Lung (tissue), 12 donors: Measurements from ENCODE around the gene AEN. TPM values are rescaled to one million over a fixed set of nuclear protein-coding genes. Genes with fewer than 3 reads are reported as not detected.

Experiments used
- ATAC-seq: fragments of 200-7000 bp; cut with Tn5 transposase; one replicate; pipeline ENCODE4 v1.9.1; 2020; ENCODE audit warnings: moderate number of reproducible peaks; ENCODE audit not compliant: insufficient read depth, low FRiP score
- DNase-seq, 3 donors: peaks; one replicate each; pipeline ENCODE4 v3.0.0-alpha.2; 2013 to 2017
- H3K27ac ChIP-seq, 2 donors: one replicate each; pipeline ENCODE4 v1.5.1; 2013; ENCODE audit warnings: mild to moderate bottlenecking in 2 of 2, moderate library complexity in 2 of 2, control low read depth in 1 of 2, inconsistent platforms in 1 of 2, low read depth in 1 of 2, low read length in 1 of 2
- H3K27me3 ChIP-seq, 3 donors: one replicate each; pipeline ENCODE4 v1.5.1; 2013; ENCODE audit warnings: low read length in 2 of 3; ENCODE audit not compliant: control insufficient read depth in 3 of 3, insufficient read depth in 3 of 3
- H3K36me3 ChIP-seq, 4 donors: one replicate each; pipeline ENCODE4 v1.5.1; 2013; ENCODE audit warnings: low read length in 4 of 4, mild to moderate bottlenecking in 1 of 4, moderate library complexity in 1 of 4; ENCODE audit not compliant: control insufficient read depth in 4 of 4, insufficient read depth in 4 of 4
- H3K4me1 ChIP-seq, 5 donors: one replicate each; pipeline ENCODE4 v1.5.1; 2013; ENCODE audit warnings: low read length in 5 of 5, mild to moderate bottlenecking in 2 of 5, moderate library complexity in 1 of 5; ENCODE audit not compliant: control insufficient read depth in 5 of 5, insufficient read depth in 5 of 5
- H3K4me3 ChIP-seq: one replicate; pipeline ENCODE4 v1.5.1; 2013; ENCODE audit warnings: mild to moderate bottlenecking, control low read depth, moderate library complexity
- H3K9ac ChIP-seq, 2 donors: one replicate each; pipeline ENCODE4 v1.5.1; 2013; ENCODE audit warnings: low read length in 2 of 2, control low read depth in 1 of 2; ENCODE audit not compliant: insufficient read depth in 1 of 2
- H3K9me3 ChIP-seq, 4 donors: one replicate each; pipeline ENCODE4 v1.5.1; 2013; ENCODE audit warnings: low read length in 3 of 4, mild to moderate bottlenecking in 1 of 4, moderate library complexity in 1 of 4; ENCODE audit not compliant: control insufficient read depth in 4 of 4, insufficient read depth in 3 of 4
- WGBS, 2 donors: extraction: QIAGEN DNeasy Blood & Tissue Kit; methylation state at CpG; one replicate each; pipeline ENCODE4 v1.1.7; 2013; 5-methylcytosine and 5-hydroxymethylcytosine counted together
- polyA plus RNA-seq, 2 donors: library from polyadenylated mRNA; stranded (reverse); fragments of 200-250 nt; gene quantifications; one replicate each; pipeline ENCODE4 v1.2.1, GENCODE V29; 2013
- total RNA-seq, 2 donors: library from RNA; depleted of rRNA in 1 of 2; stranded (reverse); fragments of >200 nt in 1 of 2; gene quantifications; one replicate each; pipeline ENCODE4 v1.2.1, GENCODE V29; 2014 to 2021
- TF ChIP-seq, protein P1 (sequence below): IDR thresholded peaks from 2 replicates; pipeline ENCODE4 v1.5.1; 2012; ENCODE audit warnings: mild to moderate bottlenecking; ENCODE audit errors: control extremely low read depth, extremely low read depth
- donor health status: control.
- donor health status: control.
- donor health status: Bipolar disorder and iron deficiency.
- donor health status: healthy.
- donor health status: DM: yes; HTN: yes; CAD: no.

Gene AEN
- total and polyA plus RNA-seq, 4 donors = 4.2 to 15.4 (median 13.4) TPM

DNA sequence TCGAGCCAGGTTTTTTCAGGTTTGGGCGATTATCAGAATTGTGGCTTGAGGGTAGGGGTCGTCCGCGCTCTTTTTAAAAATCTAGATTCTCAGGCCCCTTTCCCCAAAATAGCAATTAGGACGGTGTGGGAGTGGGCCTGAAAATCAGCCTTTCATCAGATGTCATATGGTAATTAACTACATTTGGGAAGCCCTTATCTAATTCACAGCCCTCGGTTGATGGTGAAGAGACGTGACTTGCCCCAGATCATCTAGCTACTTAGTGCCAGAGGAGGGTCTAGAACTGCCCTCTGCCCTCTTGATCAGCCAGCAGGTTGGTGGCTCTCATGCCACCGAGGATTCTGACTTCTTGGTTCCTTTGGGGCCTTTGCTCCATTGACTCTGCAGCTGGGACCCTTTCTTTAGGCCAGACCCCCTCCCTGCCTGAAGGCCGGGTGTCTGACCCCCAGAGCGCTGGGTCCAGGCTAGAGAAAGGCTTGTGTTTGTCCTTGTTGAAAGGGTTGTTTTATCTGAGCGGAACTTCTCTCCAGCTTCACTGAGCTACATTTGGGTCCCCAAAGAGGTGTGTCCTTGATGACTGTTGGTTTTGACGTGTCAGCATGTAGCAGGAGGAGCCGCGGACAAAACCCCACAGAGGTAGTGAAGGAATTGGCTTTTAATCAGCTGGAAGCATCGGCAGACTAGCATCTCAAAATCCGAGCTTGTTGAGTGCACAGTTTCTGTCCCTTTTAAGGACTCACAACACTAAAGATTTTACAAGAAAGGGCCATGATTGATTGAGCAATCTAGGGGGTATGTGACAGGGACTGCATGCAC lies 857 bp downstream of the AEN start:
- 19 to 25% methylated on average over 17 of the region's 17 CpGs for WGBS, 2 donors
- Histone ChIP-seq H3K27me3 (no peaks in the 10 kb centered on the region), H3K9me3 (no peaks in the 10 kb centered on the region), H3K9ac (no peak overlapping the region), H3K36me3 (peaks cover 0 to 11% (median 0%) of the 10 kb centered on the region in 4 donors), H3K27ac (peak overlapping the region; percentile 73 to 77), H3K4me1 (peaks cover 4 to 21% (median 11%) of the 10 kb centered on the region in 5 donors), H3K4me3 (peak overlapping the region; percentile 90)
- ATAC-seq (no peak), DNase-seq (no peak)
- TF ChIP-seq, protein P1, sequence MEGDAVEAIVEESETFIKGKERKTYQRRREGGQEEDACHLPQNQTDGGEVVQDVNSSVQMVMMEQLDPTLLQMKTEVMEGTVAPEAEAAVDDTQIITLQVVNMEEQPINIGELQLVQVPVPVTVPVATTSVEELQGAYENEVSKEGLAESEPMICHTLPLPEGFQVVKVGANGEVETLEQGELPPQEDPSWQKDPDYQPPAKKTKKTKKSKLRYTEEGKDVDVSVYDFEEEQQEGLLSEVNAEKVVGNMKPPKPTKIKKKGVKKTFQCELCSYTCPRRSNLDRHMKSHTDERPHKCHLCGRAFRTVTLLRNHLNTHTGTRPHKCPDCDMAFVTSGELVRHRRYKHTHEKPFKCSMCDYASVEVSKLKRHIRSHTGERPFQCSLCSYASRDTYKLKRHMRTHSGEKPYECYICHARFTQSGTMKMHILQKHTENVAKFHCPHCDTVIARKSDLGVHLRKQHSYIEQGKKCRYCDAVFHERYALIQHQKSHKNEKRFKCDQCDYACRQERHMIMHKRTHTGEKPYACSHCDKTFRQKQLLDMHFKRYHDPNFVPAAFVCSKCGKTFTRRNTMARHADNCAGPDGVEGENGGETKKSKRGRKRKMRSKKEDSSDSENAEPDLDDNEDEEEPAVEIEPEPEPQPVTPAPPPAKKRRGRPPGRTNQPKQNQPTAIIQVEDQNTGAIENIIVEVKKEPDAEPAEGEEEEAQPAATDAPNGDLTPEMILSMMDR = no peak

DNA sequence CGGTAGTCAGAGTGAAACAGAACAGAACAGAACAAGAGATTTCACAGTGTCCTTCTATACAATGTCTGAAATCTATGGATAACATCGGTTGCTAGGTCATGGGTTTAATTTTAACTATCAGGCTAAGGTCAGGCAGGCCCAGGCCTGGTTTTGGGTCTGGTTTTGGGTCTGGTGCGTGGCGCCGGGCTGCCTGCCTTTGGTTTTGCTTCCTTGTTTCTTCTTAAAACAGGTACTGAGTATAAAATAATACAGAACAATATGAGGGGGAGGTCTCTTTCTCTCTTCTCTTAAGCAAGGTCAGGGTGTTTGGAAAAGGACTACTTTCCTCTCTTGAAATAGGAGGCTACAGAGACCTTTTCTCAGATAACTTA lies 1.4 kb downstream of the AEN start:
- TF ChIP-seq, protein P1 = no peak
- WGBS, 2 donors = 60 to 66% methylated on average over 5 of the region's 5 CpGs
- Histone ChIP-seq H3K27ac (peak overlapping the region; percentile 21 to 77), H3K4me3 (no peak overlapping the region), H3K27me3 (no peaks in the 10 kb centered on the region), H3K4me1 (peaks cover 4 to 21% (median 11%) of the 10 kb centered on the region in 5 donors), H3K36me3 (peaks cover 0 to 13% (median 0%) of the 10 kb centered on the region in 4 donors), H3K9me3 (no peaks in the 10 kb centered on the region), H3K9ac (no peak overlapping the region)
- ATAC-seq = no peak
- DNase-seq = no peak

DNA sequence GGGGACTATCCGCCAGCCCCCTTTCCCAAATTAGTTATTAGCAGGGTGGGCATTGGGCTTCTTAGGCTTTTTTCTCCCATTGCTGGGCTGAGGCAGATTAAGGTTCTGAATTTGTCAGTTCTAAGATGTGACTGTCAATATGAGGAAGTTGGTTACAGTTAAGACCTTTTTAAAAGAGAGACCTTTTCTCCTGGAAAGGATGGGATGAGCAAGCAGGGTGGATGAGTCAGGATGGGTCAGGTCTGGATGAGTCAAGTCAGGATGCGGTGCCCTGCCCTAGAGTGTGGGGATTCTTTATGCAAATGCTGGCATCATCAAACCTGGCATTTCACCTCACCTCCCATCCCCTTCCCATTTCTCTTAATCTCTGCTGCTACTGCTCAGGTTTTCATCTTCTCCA lies 1.9 kb downstream of the AEN start:
- DNase-seq (no peak), ATAC-seq (no peak)
- H3K27me3 ChIP-seq = no peaks in the 10 kb centered on the region
- no peak overlapping the region for H3K9ac ChIP-seq
- H3K4me3 ChIP-seq = no peak overlapping the region
- WGBS, 2 donors = 85 to 89% methylated on average over 2 of the region's 2 CpGs
- peaks cover 4 to 21% (median 13%) of the 10 kb centered on the region in 5 donors for H3K4me1 ChIP-seq
- peaks cover 0 to 16% (median 0%) of the 10 kb centered on the region in 4 donors for H3K36me3 ChIP-seq
- H3K27ac ChIP-seq = peak overlapping the region; percentile 21 to 59
- H3K9me3 ChIP-seq = no peaks in the 10 kb centered on the region
- TF ChIP-seq, protein P1 = no peak
